Measurements from ENCODE around the gene RAB32. TPM values are rescaled to one million over a fixed set of nuclear protein-coding genes. Genes with fewer than 3 reads are reported as not detected.

Gene RAB32
- total RNA-seq, 1 experiment from 2014 or later = 101 TPM

DNA sequence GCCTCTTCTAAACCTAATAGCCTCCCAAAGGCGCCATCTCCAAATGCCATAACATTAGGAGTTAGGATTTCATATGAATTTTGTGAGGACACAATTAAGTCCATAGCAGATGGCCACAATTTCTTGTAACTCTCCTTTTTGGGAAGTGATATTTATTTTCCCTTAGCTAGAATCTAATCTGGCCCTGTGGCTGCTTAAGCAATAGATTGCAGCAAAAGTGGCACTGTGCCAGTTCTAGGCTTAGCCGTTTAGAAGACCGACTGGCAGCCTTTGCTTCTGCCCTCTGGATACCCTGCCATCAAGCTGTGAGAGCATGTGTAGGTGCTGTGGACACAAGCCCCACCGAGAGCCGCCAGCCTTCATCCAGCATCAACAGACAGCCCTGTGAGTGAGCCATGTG, 39.2 kb downstream of the RAB32 start:
- DNase-seq (ENCODE audit: low read depth) = peak; percentile 8

DNA sequence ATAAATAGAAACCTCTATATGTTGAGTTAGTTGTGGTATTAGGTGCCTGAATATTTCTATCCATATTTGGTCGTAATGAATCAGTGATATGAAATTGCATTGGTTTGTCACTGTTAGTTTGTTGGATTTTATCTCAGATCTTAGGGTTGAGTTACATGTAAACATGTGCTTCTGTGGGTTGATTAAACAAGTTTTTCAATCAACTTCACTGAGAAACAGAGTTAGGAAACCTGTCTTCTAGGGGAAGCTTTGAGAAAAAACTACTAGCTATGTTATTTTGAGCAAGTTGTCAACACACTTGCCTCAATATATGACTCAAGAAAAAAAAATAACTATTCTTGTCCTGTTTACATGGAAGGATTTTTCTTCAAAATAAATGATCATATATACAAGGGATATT, 40.3 kb downstream of the RAB32 start:
- DNase-seq (ENCODE audit: low read depth) = no peak

DNA sequence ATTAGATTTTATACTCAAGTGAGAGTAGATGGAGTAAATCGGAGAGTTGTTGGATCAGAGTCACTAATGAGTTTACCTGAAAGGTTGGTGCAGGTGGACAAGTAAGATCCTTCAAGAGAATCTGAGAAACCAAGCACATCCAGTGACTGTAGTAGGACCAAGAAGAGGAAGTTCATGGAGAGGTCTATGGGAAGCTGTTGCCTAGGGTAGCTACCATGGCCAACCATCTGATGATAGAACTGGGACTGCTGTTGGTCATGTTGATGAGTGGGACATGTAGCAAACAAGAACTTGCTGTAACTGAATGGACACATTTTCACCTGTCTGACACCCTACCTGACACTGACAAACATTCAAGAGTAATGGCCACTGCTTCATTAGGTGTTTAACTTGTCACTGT, 43.8 kb downstream of the RAB32 start:
- DNase-seq (ENCODE audit: low read depth) = no peak

DNA sequence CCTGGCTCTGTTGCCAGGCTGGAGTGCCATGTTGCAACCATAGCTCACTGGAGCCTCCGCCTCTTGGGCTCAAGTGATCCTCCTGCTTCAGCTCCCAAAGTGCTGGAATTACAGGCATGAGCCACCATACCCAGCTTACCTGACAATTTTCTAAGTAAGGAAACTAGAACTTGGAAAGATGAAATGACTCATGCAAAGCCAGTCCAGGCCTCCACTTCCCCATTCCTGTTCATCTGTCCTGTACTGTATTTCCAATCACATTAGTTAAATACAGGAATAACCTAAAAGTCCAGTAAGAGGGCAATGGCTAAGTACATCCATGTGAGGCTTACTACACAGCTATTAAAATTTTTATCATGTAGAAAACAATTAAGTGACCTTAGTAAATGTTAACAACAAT, 46.9 kb downstream of the RAB32 start:
- no peak for DNase-seq (ENCODE audit: low read depth)

DNA sequence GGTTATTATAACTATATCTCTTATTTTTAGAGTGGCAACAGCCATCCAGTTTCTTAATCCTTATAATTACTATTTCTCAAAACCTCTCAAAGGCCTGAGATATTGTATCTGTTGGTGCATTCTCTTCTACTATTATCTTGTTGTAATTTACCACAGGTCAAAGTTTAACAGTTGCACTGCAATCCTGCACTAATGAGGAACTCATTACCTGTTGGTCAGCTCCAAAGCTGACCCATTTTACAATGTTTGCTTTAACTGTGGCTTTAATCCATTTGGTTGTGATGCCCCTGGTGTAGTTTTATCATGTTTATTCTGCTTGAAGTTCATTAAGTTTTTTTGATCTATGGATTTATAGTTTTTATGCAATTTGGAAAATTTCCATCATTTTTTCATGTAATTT, 48.8 kb downstream of the RAB32 start:
- DNase-seq (ENCODE audit: low read depth) = no peak

DNA sequence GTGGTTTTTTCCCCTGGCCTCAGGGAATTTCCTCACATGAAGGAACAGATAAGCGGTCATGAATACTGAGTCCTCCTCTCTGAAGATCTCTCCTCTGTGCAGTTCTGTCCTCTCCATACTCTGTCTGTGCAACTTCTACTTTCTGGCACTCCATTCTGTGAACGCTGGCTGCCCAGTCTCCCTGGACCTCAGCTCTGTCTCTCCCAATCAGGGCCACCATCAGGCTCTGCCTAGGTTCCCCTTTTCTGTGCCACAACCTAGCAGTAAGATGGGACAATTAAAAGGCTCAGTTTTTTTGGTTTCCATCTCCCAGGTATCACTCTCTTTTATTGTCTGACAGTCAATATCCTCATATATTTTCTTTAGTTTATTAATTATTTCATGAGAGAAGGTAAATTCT, 50.4 kb downstream of the RAB32 start:
- no peak for DNase-seq (ENCODE audit: low read depth)

DNA sequence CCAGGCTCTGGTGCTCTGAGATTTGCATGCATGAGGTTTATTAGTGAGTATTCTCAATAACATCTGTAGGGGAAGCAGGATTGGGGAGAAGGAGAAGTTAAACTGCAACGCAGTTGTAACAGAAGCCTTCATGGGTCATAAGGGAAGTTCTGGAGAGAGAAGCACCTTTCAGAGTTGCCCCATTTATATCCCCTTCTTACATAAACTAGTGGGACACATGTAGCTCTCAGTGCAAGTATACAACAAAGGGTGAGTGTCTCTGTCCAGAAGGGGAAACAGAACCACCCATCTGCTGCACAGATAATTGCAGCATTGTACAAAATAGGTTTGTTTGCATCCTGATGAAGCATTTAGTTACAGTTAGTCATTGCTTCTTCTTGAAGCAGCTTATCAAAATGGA, 50.9 kb downstream of the RAB32 start:
- no peak for DNase-seq (ENCODE audit: low read depth)

DNA sequence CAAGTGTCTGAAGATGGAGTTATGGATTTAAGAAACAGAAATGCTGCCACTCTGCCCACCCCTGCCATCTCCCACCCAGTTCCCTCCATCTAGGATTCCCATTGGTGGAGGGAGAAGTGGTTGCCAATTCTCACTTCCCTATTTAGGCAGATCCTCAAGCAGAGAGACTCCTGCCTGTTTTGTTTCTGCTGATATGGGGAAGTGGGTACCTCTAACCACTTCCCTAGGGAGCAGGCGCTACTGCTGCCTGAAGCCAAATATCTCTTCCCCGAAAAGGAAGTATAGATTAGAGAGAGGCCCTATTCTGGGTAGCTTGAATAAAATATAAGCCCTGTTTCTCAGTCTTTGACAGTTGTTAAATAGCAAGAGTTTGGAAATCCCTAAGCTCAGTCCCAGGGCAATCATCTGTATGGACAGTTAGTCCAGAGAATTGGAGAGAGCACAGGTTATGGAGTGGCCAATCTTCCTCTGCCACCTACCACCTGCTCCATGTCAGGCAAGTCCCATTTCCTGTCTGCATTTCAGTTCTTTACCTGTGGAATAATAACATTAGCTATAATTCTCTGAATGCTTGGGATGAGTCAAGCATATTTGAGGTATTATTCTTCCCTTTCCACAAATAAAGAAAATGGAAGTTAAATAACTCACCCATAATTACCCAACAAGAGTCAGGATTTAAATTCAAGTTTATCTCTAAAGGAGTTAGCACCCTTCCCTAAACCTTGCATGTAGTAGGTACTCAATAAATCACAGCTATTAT, 52.5 kb downstream of the RAB32 start:
- no peak for DNase-seq (ENCODE audit: low read depth)

DNA sequence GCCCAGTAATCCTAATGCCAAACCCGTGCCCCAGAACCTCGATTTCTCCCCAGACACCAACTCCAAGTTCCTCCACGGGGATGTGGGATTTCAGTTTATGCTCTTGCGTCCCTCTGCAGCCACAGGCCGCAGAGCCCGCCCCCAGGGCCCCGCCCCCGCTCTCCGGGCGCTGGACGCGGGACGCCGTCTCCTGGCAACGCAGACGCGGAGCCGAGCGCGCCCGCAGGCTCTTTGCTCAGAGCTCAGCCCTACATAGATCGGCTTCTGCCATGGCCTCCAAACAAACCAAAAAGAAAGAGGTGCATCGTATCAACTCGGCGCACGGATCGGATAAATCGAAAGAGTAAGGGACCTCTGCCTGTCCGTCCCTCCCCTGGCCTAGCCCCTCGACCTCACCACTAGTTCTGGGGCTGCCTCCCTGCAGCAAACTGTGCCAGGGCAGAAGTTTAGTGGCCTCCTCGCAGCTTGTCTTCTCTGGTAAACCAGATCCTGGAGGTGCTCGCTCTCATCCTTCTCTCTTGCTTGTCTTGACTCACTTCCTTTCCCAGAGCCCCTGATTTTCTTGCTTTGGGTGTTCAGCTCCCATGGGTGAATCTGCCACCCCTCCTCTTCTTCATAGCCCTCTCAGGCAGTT, 55.3 kb downstream of the RAB32 start, which contains the start of gene ADGB:
Gene ADGB, plus strand, starts transcription at position 201 of the 634 bp plus-strand sequence. Its CDS starts 69 bp downstream, at position 270.
- DNase-seq (ENCODE audit: low read depth) = peak; percentile 69

DNA sequence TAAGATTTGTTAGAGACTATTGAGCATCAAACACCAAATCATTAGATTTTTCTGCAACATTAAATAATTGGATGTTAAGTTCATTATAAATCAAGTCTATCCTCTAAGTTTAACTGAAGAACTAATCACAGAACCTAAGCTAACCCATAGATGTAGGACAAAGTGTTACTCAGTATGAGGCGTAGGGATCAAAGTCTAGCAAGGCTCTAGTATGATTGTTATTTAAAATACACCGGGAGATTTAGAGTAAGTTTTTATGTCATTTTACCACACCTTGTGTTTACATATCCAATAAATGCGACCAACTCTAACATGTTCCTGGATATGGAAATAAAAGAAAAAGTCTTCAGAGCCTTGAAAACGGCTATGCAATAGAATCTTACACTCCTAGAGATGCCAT, 57.7 kb downstream of the RAB32 start:
- no peak for DNase-seq (ENCODE audit: low read depth)

DNA sequence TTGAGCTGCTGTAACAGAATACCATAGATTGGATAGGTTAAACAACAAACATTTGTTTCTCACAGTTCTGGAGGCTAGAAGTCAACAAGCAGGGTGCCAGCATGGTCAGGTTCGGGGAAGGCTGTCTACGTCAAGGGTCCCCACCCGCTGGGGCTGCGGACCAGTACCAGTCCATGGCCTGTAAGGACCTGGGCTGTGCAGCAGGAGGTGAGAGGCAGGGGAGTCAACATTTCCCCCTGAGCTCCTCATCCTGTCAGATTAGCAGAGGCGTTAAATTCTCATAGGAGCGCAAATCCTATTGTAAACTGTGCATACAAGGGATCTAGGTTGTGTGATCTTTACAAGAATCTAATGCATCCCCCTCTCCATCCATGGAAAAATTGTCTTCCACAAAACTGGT, 58.9 kb downstream of the RAB32 start:
- no peak for DNase-seq (ENCODE audit: low read depth)

Other genes with a start within 250 kb of the RAB32 start
- not detected in 2 replicates for gene ADGB, start 55.1 kb downstream of the RAB32 start, total RNA-seq (2014; rRNA removed; shearing (Covaris generic))

All from M059J (cell line).